ENCODE results near the gene CHPF.

DNA sequence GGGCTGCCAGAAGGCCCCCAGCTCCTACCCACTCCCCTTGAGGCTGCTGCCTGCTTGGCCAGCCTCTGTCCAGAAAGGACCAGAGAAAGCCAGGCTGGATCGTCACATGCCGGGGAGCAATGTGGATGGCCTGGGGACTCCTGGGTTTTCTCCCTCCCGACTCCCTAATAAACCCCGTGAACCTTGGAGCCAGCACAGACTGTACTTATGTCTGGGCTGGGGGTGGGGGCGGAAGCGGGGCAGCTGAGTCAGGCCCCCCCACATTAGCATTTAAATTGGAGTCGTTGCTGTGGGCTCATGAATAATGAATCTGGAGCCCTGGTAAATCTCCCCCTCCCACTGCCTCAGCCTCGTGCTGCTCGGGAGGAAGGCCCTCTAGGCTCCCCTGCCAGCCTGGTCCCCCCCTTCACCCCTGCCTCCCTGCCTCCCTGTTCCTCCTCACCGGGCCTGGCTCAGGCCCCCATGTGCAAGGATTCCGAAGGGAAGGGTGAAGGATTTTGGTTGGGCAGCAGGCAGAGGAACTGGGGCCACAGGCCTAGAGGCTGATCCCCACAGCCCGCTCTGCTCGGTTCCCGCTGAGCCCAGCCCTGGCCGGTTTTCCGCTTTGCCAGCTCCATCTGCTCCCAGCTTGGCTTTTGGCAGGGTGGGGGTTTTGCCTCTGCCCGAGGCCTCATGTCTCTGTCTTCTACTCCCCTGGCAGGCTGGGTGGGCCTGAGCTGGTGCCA lies 36.6 kb downstream of the CHPF start:
- TF ChIP-seq, protein P1, sequence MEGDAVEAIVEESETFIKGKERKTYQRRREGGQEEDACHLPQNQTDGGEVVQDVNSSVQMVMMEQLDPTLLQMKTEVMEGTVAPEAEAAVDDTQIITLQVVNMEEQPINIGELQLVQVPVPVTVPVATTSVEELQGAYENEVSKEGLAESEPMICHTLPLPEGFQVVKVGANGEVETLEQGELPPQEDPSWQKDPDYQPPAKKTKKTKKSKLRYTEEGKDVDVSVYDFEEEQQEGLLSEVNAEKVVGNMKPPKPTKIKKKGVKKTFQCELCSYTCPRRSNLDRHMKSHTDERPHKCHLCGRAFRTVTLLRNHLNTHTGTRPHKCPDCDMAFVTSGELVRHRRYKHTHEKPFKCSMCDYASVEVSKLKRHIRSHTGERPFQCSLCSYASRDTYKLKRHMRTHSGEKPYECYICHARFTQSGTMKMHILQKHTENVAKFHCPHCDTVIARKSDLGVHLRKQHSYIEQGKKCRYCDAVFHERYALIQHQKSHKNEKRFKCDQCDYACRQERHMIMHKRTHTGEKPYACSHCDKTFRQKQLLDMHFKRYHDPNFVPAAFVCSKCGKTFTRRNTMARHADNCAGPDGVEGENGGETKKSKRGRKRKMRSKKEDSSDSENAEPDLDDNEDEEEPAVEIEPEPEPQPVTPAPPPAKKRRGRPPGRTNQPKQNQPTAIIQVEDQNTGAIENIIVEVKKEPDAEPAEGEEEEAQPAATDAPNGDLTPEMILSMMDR (IDR thresholded peaks at IDR 0.05), result no peak
- TF ChIP-seq POLR2A (IDR thresholded peaks at IDR 0.05; ENCODE audit: low read depth) (no peak), EP300 (IDR thresholded peaks at IDR 0.05) (no peak)
